22Rv1 (cell line): ENCODE data around the gene UNC5B.

Experiments used
- H3K27ac ChIP-seq: fragments of 450-650 bp; 2 replicates; pipeline ENCODE4 v1.5.1; 2017
- ZFX ChIP-seq: fragments of 450-650 bp; IDR thresholded peaks from 2 replicates; pipeline ENCODE4 v1.6.1; 2017; ENCODE audit warnings: antibody characterized with exemption, borderline replicate concordance
- TF ChIP-seq, protein P1 (sequence below): fragments of 450-650 bp; IDR thresholded peaks from 2 replicates; pipeline ENCODE4 v1.5.1; 2017; ENCODE audit warnings: mild to moderate bottlenecking

UNC5B gene

DNA sequence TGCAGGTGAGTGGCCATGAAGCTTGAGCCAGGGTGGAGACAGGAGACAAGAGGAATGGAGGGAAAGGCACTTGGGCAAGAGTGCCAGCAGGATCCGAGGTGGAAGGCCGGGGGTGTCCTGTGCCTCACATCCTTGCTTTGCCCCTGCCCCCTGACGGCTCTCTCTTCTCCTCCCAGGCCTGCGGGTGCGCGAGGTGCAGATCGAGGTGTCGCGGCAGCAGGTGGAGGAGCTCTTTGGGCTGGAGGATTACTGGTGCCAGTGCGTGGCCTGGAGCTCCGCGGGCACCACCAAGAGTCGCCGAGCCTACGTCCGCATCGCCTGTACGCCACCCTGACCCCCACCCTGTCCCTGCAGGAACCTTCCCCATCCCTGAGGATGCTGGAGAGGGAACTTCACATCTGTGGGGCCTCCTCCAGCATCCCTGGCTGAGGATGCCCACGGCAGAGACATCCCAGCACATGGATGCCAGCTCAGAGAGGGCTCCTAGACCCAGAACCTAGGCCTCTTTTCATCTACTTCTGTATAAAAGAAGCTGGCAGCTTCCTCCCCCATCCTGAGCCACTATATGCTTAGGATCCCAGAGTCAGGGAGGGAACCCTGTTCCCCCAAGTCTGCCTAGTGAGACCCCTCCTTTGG lies 72.3 kb downstream of the UNC5B start:
- TF ChIP-seq, protein P1, sequence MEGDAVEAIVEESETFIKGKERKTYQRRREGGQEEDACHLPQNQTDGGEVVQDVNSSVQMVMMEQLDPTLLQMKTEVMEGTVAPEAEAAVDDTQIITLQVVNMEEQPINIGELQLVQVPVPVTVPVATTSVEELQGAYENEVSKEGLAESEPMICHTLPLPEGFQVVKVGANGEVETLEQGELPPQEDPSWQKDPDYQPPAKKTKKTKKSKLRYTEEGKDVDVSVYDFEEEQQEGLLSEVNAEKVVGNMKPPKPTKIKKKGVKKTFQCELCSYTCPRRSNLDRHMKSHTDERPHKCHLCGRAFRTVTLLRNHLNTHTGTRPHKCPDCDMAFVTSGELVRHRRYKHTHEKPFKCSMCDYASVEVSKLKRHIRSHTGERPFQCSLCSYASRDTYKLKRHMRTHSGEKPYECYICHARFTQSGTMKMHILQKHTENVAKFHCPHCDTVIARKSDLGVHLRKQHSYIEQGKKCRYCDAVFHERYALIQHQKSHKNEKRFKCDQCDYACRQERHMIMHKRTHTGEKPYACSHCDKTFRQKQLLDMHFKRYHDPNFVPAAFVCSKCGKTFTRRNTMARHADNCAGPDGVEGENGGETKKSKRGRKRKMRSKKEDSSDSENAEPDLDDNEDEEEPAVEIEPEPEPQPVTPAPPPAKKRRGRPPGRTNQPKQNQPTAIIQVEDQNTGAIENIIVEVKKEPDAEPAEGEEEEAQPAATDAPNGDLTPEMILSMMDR = no peak
- TF ChIP-seq ZFX = no peak
- no peak overlapping the region for H3K27ac ChIP-seq

DNA sequence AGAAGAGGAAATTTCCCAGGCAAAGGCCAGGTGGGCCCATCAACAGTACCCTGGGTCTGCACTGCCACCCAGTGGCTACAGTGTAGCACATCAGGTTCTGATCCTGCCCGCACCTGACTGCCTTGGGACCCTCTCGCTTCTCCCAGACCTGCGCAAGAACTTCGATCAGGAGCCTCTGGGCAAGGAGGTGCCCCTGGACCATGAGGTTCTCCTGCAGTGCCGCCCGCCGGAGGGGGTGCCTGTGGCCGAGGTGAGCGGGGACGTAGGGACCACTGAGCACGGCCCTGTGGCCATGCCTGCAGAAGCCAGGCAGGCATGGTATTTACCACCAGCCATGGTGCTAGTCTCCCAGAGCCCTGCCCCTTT lies 72.8 kb downstream of the UNC5B start:
- TF ChIP-seq ZFX = no peak
- TF ChIP-seq, protein P1 = peak; percentile 90
- H3K27ac ChIP-seq = no peak overlapping the region

DNA sequence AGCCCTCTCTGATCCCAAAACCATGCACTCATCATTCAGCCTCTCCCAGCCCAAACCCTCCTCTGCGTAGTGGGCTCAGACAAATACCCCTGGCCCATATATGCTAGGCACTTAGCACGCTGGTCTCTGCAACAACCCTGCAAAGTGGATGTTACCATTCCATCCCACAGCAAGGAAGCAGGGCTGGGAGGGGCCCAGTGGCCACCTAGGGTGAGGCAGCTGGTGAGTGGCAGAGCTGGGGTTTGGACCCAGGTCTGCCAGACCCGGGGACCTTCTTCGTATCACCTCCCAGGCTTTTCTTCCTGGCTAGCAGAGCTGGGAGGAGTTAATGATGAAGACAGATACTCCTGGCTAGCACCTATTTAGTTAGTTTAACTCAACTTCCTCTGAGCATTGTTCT lies 73.6 kb downstream of the UNC5B start:
- no peak overlapping the region for H3K27ac ChIP-seq
- TF ChIP-seq, protein P1 = no peak
- no peak for TF ChIP-seq ZFX

DNA sequence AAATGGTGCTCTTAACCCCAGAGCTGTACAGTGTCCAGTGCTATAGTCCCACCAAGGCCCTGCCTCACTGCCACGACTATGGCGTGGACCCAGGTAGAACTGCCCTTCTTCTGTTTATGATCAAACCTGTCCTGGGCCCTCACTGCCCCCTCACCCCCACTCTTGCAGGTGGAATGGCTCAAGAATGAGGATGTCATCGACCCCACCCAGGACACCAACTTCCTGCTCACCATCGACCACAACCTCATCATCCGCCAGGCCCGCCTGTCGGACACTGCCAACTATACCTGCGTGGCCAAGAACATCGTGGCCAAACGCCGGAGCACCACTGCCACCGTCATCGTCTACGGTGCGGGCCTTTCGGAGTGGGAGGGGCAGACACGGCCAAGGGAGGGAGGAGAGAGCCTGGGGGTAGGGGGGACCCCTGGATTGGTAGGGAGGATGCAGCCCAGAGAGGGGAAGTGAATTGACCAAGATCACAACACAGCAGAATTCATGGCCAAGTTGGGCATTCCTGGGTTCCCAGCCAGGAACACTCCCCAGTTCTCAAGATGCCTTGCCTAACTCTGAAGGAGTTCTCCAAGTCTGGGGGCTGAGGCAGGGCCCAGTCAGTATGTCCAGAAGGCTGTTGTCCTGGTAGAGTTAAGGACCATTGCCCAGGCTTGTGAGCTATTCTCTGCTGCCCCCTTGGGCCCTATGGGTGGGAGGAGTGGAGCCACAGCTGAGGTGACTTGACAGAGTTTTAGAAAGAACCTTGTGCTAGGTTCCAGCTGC lies 74.3 kb downstream of the UNC5B start:
- TF ChIP-seq, protein P1 = no peak
- no peak for TF ChIP-seq ZFX

DNA sequence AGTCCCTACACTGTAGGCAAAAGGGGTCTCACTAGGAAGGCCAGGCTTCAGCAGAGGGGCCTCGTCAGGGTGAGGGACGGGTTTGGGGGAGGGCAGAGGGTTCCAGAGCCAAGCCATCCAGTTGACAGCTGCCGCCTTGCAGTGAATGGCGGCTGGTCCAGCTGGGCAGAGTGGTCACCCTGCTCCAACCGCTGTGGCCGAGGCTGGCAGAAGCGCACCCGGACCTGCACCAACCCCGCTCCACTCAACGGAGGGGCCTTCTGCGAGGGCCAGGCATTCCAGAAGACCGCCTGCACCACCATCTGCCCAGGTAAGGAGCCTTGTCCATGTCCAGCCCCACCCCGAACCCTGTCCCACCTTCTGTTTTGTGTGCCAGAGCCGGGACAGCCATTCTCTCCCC lies 75.1 kb downstream of the UNC5B start:
- no peak overlapping the region for H3K27ac ChIP-seq
- TF ChIP-seq, protein P1 = no peak
- no peak for TF ChIP-seq ZFX

More for the DNA sequence above, 74.3 kb downstream of the UNC5B start:
- no peak overlapping the region for H3K27ac ChIP-seq

DNA sequence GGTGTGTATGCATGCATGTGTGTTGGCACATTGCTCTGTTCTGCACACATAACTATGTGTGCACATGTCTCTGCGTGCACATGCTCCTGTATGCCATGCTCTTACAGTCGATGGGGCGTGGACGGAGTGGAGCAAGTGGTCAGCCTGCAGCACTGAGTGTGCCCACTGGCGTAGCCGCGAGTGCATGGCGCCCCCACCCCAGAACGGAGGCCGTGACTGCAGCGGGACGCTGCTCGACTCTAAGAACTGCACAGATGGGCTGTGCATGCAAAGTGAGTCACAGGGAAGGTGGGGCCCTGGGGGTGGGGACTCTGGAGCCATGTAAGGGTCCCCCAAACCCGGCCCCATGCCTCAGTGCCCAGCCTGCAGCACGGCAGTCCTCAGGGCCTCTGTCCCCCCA lies 76.1 kb downstream of the UNC5B start:
- TF ChIP-seq, protein P1 = no peak
- TF ChIP-seq ZFX = no peak
- no peak overlapping the region for H3K27ac ChIP-seq

DNA sequence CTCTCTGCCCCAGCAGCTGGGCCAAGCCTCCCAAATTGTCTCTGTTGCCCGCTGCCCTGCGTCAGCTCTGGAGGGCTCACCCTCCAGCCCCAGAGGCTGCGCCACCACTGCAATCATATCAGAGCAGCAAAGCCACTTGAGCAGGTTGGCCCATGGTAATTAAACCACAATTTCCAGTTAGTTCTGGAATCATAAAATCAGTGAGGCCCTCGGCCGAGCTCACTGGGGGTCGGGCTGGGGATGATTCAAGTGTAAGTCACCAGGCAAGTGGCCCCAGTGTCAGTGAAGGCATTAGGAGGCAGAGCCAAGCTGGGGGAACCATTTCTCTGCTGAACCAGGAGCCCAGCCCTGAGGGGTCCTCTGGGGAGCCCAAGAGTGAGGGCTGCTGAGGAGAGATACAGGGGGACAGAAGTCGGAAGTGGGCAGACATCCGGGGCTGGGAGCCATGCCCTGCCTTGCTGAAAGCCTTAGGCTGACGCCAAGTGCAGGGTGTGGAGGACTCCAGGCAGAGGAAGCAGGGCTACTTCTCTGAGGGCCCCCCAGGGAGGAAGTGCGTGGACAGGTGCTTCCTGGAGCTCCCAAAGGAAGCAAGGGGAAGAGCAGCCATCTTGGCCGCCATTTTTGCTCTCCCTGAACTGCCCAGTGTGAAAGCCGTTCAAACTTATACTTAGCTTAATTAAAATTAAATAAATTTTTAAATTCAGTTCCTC lies 77.2 kb downstream of the UNC5B start:
- no peak overlapping the region for H3K27ac ChIP-seq
- no peak for TF ChIP-seq ZFX
- TF ChIP-seq, protein P1 = no peak
